ENCODE measurements around the gene HSPBP1.
A peak's percentile ranks its signal among the peaks of the same experiment; 100 is the strongest.

The HSPBP1 gene

GRCh38 chr19:55305491-55305890 is 25.6 kb upstream of the HSPBP1 start:
- DNase-seq (ENCODE audit: low read depth in 3 of 3, low spot score in 1 of 3), result peak in 1 of 3 donors; percentile 30

- DNase-seq (ENCODE audit: low read depth in 3 of 3, low spot score in 1 of 3), result no peak
Measured at GRCh38 chr19:55304980-55305379, 25.1 kb upstream of the HSPBP1 start.

GRCh38 chr19:55304279-55304978 is 24.5 kb upstream of the HSPBP1 start:
- DNase-seq (ENCODE audit: low read depth in 3 of 3, low spot score in 1 of 3), result no peak

GRCh38 chr19:55303477-55303876 is 23.6 kb upstream of the HSPBP1 start:
- no peak for DNase-seq (ENCODE audit: low read depth in 3 of 3, low spot score in 1 of 3)

- DNase-seq (ENCODE audit: low read depth in 3 of 3, low spot score in 1 of 3), result no peak
Measured at GRCh38 chr19:55302318-55302703, 22.4 kb upstream of the HSPBP1 start.

GRCh38 chr19:55301459-55302317 is 21.8 kb upstream of the HSPBP1 start:
- peak; percentile 81 to 98 (median 93) for DNase-seq (ENCODE audit: low read depth in 3 of 3, low spot score in 1 of 3)

- no peak for DNase-seq (ENCODE audit: low read depth in 3 of 3, low spot score in 1 of 3)
Measured at GRCh38 chr19:55300886-55301458, 21.1 kb upstream of the HSPBP1 start.

GRCh38 chr19:55299991-55300390 is 20.1 kb upstream of the HSPBP1 start:
- no peak for DNase-seq (ENCODE audit: low read depth in 3 of 3, low spot score in 1 of 3)

GRCh38 chr19:55297267-55297666 is 17.4 kb upstream of the HSPBP1 start:
- no peak for DNase-seq (ENCODE audit: low read depth in 3 of 3, low spot score in 1 of 3)

GRCh38 chr19:55289117-55289796 is 9.3 kb upstream of the HSPBP1 start:
- no peak for DNase-seq (ENCODE audit: low read depth in 3 of 3, low spot score in 1 of 3)

GRCh38 chr19:55287361-55288079 is 7.6 kb upstream of the HSPBP1 start:
- no peak for DNase-seq (ENCODE audit: low read depth in 3 of 3, low spot score in 1 of 3)

GRCh38 chr19:55285229-55285890 is 5.5 kb upstream of the HSPBP1 start:
- DNase-seq (ENCODE audit: low read depth in 3 of 3, low spot score in 1 of 3), result no peak

- DNase-seq (ENCODE audit: low read depth in 3 of 3, low spot score in 1 of 3), result no peak
Measured at GRCh38 chr19:55284405-55285058, 4.6 kb upstream of the HSPBP1 start.

- DNase-seq (ENCODE audit: low read depth in 3 of 3, low spot score in 1 of 3), result peak in 1 of 3 donors; percentile 25
Measured at GRCh38 chr19:55283548-55284377, 3.9 kb upstream of the HSPBP1 start, which contains the start of gene BRSK1. Gene BRSK1 (plus strand): TSS chr19:55283997. CDS start chr19:55284443, 446 bp downstream.

GRCh38 chr19:55279340-55279739 is 570 bp downstream of the HSPBP1 start:
- no peak for DNase-seq (ENCODE audit: low read depth in 3 of 3, low spot score in 1 of 3)

- no peak for DNase-seq (ENCODE audit: low read depth in 3 of 3, low spot score in 1 of 3)
Measured at GRCh38 chr19:55278391-55279135, 1.3 kb downstream of the HSPBP1 start.

GRCh38 chr19:55277494-55277893 is 2.4 kb downstream of the HSPBP1 start:
- no peak for DNase-seq (ENCODE audit: low read depth in 3 of 3, low spot score in 1 of 3)
